ENCODE data around the gene CPNE7.
A peak's percentile ranks its signal among the peaks of the same experiment; 100 is the strongest.

The CPNE7 gene

GRCh38 chr16:89575247-89576152 is at the start of gene CPNE7:
CPNE7 (plus strand) TSS chr16:89575758; CDS start chr16:89575898, 140 bp downstream.
- no peak within 1 kb of the TSS for H3K4me3 ChIP-seq (ENCODE audit: low read depth, low read length)
- H3K4me1 ChIP-seq (ENCODE audit: control insufficient read depth, insufficient read depth, low read length) = no peaks in the 10 kb centered on the region
- H3K9me3 ChIP-seq (ENCODE audit: control insufficient read depth, insufficient read depth, low read depth, low read length) = no peaks in the 10 kb centered on the region
- POLR2A ChIA-PET = no interaction called here
- CTCF ChIA-PET = interaction anchor here (0.9 kb wide), 1 partner anchor 10 kb away, joined by 4 read pairs; no protein-coding TSS in a partner anchor
- TF ChIP-seq ZNF239 (tag by site-specific recombination; IDR thresholded peaks at IDR 0.05) (no peak), SALL2 (tag by site-specific recombination; IDR thresholded peaks at IDR 0.05; ENCODE audit: borderline replicate concordance) (no peak), ZIC2 (tag by site-specific recombination; IDR thresholded peaks at IDR 0.05) (no peak), ZNF664 (tag by site-specific recombination; IDR thresholded peaks at IDR 0.05) (no peak), ZNF10 (tag by site-specific recombination; IDR thresholded peaks at IDR 0.05) (0 out of 2 replicates have a peak, but pooled peaks have one; percentile 16), ZNF132 (tag by site-specific recombination; IDR thresholded peaks at IDR 0.05; ENCODE audit: borderline replicate concordance) (no peak)
- peak within 1 kb of the TSS; percentile 56; the same call in 1 of the 2 replicates for H3K27ac ChIP-seq (ENCODE audit: extremely low read depth, low read depth, low read length)
- H3K36me3 ChIP-seq (ENCODE audit: control insufficient read depth in 2 of 2, insufficient read depth in 1 of 2, low read length in 2 of 2) = no peaks in the 10 kb centered on the region

GRCh38 chr16:89529097-89529496 is 46.5 kb upstream of the CPNE7 start:
- Histone ChIP-seq H3K4me1 (ENCODE audit: control insufficient read depth, insufficient read depth, low read length) (no peaks in the 10 kb centered on the region), H3K4me3 (ENCODE audit: low read depth, low read length) (no peak overlapping the region), H3K36me3 (ENCODE audit: control insufficient read depth in 2 of 2, insufficient read depth in 1 of 2, low read length in 2 of 2) (peaks cover 44 to 93% of the 10 kb centered on the region in 2 experiments), H3K9me3 (ENCODE audit: control insufficient read depth, insufficient read depth, low read depth, low read length) (no peaks in the 10 kb centered on the region), H3K27ac (ENCODE audit: extremely low read depth, low read depth, low read length) (no peak overlapping the region)
- ChIA-PET POLR2A (no interaction called here), CTCF (interaction anchor here (0.6 kb wide), 1 partner anchor 235 kb away, joined by 3 read pairs; no protein-coding TSS in a partner anchor)
- TF ChIP-seq ZNF274 (IDR thresholded peaks at IDR 0.05; ENCODE audit: low read length) (no peak), ZNF274 (tag by site-specific recombination; IDR thresholded peaks at IDR 0.05; ENCODE audit: borderline replicate concordance) (no peak), KLF1 (tag by site-specific recombination; IDR thresholded peaks at IDR 0.05) (no peak), ZNF350 (tag by site-specific recombination; IDR thresholded peaks at IDR 0.05) (no peak), PATZ1 (tag by site-specific recombination; IDR thresholded peaks at IDR 0.05) (no peak), ZNF776 (tag by site-specific recombination; IDR thresholded peaks at IDR 0.05; ENCODE audit: borderline replicate concordance) (no peak), KLF7 (tag by site-specific recombination; IDR thresholded peaks at IDR 0.05; ENCODE audit: borderline replicate concordance) (no peak), ZNF146 (tag by site-specific recombination; IDR thresholded peaks at IDR 0.05) (no peak), ZNF792 (tag by site-specific recombination; IDR thresholded peaks at IDR 0.05) (no peak), ZNF843 (tag by site-specific recombination; IDR thresholded peaks at IDR 0.05) (no peak), ZNF600 (tag by site-specific recombination; IDR thresholded peaks at IDR 0.05) (no peak), ZNF211 (tag by site-specific recombination; IDR thresholded peaks at IDR 0.05; ENCODE audit: low read depth) (no peak), RBAK (tag by site-specific recombination; IDR thresholded peaks at IDR 0.05) (no peak), ZNF24 (tag by site-specific recombination; IDR thresholded peaks at IDR 0.05) (no peak), ZNF664 (tag by site-specific recombination; IDR thresholded peaks at IDR 0.05) (no peak), FEZF1 (tag by site-specific recombination; IDR thresholded peaks at IDR 0.05) (no peak), ZNF362 (tag by site-specific recombination; IDR thresholded peaks at IDR 0.05) (no peak), ZNF837 (tag by site-specific recombination; IDR thresholded peaks at IDR 0.05) (no peak), ZNF518A (tag by site-specific recombination; conservative IDR thresholded peaks at IDR 0.05; ENCODE audit: low read depth) (no peak), ZBTB48 (tag by site-specific recombination; IDR thresholded peaks at IDR 0.05) (no peak), ZNF214 (tag by site-specific recombination; IDR thresholded peaks at IDR 0.05; ENCODE audit: borderline replicate concordance) (no peak)

Data from HEK293 (cell line).